GDM1 (cell line): ENCODE results near the gene MESD.

Experiments
- DNase-seq: peaks from one replicate; lab custom pipeline; 2025; lab: John Stamatoyannopoulos, UW

Gene MESD

DNA sequence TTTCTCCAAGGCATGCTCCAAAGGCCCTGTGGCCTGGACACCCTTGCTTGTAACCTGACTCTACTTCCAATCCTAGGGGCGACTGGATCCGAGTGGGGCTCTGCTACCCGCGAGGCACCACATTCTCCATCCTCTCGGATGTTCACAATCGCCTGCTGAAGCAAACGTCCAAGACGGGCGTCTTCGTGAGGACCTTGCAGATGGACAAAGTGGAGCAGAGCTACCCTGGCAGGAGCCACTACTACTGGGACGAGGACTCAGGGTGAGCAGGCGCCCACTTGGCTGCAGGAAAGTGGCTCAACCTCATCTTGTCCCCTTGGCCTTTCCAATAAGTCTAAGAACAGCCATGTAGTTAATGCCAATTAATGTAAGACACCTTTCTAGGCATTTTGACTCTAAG is 51.9 kb downstream of the MESD start:
- no peak for DNase-seq

DNA sequence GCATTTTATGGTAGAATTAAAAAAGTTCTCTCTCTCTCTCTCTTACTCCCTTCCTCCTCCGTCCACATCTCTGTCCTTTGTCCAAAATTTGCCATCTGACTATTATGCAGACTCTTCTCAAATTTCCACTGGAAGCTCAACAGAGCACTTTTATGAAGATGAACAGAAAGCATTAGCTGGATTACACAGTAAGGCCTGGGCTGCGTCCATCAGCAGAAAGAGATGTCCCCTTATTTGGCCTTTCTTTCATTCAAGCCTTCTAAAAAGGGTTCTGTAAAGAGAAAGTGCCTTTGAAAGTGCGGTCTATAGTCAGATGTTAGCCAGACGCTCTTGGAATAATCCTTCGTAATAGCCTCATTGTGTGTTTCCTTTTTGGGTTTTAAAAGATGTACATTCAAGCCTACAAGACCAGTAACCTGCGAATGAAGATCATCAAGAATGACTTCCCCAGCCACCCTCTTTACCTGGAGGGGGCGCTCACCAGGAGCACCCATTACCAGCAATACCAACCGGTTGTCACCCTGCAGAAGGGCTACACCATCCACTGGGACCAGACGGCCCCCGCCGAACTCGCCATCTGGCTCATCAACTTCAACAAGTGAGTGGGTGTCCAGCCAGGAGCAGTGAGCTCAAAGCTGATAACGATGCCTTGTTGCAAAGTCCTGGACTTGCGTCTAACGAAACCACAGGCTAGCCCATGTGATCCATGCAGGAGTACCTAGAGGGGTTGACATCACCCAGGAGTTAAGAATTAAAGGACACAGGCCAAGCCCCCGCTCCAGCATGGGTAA is 53.1 kb downstream of the MESD start:
- DNase-seq = no peak

DNA sequence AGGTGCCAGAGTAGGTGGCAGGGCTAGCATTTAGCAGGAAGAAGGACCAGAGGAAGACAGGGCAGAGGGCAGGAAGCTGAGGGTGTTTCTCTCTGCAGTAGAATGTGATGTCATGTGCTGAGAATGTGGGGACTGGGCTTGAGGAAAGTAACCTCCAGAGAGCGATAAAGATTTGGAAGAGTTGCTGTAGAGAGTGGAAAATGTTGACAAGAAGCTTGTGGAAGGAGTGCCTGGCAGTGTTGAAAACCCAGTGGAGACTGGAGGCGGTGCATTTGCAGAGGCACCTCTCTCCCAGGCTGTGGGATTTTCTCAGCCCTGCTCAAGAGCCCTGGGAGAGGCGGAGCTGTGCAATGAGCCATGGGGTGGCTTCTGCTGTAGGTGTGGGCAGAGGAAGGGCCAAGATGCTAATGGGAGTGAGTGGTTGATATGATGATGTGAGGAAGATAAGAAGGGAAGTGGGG is 54.8 kb downstream of the MESD start:
- DNase-seq = no peak

DNA sequence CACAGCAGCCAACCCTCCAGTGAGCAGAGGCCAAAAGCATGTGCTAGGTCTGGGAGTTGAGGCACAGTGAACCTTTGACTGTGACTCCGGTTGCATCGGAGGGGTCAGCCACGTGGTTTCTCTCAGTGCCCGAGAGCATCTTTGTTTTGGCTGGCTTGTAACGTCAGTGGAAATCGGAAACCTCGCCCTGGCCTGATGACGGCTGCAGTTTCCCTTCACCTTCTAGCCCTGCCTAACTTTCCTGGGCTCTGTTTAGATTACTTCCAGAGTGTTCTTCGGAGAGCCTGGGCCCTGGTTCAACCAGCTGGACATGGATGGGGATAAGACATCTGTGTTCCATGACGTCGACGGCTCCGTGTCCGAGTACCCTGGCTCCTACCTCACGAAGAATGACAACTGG is 56.6 kb downstream of the MESD start:
- DNase-seq = no peak

DNA sequence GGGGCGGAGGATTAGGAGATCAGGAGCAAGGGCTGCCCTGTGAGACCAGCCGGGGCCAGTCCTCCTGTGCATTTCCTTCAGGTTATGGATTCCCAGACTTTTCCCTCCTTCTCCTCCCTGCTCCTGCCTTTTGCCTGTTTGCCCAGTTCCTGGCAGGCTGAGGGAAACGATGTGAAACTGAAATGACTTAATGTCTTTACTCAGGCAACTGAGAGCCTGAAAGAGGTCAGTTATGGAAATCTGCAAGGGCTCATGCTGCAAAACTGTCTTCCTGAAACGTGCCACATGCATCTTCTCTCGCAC is 57.2 kb downstream of the MESD start:
- DNase-seq = no peak

DNA sequence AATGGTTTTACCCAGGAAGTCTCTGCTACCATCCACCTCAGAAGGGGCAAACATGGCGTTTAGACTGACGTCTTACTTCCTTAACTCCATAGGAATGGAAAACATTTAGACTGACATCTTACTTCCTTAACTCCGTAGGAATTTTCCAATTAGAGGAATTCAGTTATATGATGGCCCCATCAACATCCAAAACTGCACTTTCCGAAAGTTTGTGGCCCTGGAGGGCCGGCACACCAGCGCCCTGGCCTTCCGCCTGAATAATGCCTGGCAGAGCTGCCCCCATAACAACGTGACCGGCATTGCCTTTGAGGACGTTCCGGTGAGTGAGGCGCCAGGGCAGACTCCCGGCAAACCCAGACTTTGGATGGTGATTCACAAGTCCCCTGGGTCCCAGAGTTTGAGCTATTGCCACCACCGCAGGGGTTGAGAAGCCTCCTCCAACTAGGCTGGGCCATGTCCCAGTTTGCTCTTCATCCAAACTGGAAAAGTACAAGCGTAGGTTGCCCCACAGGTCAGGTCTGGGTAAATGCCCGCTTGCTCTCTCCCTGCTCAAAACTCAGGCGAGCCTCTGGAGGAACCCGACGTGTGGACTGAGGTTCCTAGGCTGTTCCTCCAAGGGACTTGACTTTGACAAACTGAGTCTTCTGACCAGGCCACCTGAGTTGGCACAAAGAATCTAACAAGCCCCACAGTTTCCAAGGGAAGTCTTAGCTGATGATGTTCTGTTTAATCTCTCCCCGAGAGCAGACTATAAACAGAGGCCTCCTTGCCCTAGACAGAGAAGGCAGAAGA is 57.7 kb downstream of the MESD start:
- DNase-seq = no peak

DNA sequence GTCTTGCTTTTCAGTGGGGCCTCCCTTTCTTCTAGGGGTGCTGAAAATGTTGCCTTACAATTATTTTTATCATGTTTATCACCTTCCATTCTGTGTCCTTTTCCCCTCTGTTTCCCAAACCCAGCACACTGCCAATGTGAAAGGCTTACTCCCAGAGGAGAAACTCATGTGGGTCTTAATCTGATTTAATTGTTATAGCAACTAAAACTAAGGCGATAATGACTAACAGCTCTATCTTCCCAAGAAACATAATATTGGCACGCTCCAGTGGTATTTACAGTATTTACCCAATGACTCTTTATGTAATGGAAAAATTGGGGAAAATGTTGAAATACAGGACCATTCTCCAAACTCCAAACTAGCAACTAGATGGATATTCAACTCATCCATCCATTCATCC is 58.4 kb downstream of the MESD start:
- no peak for DNase-seq

DNA sequence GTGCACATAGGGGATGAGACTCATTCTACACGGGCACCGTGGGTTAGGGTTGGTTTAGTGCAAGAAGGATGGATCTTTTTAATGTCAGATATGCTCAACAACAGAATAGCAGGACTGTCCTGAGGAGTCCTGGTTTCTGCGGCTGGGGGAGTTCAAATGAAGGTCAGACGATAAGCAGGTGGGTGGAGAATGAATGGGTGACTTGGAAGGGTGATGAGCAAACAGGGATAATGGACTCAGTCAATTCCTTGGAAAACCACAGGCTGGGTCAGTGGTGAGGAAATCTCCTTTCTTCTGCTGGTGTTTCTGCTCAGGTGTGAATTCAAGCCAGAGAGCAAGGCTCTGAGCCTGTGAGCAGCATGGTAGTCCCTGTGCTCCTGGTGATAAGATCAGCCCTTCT is 59.9 kb downstream of the MESD start:
- no peak for DNase-seq

DNA sequence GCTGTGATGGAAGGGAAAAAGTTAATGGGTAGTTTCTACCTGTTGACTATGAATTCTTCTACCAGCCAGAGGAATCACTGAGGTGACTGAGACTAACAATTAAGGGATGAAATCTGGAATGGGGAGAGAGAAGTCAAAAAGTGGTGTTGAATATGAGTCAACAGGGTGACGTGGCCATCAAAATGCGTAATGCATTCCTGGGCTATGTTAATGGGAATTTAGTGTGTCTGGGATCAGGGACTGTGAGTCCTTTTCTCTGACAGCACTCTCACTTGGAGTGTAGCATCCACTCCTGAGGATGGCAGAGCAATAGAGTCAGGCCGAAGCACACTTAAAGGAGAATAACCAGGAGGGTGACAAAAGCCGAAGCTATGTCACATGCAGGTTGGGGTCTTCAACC is 60.4 kb downstream of the MESD start:
- no peak for DNase-seq

DNA sequence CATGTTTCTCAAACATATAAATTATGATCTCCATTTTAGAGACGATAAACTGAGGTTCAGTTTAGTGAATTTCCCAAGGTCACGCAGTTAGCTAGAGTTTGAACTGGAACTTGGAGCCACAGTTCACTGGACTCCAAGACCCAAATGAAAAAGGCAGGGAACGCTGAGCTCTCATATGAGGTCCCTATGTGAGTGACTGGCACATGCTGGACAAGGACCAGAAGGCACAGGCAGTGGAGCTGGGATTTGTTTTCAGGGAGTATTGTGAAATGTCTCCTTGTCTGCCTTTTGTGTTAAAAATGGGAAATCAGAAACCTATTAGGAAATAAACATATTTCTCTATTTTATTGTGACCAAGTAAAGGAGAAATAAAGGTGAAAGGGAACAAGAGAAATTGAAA is 63.5 kb downstream of the MESD start:
- DNase-seq = no peak

DNA sequence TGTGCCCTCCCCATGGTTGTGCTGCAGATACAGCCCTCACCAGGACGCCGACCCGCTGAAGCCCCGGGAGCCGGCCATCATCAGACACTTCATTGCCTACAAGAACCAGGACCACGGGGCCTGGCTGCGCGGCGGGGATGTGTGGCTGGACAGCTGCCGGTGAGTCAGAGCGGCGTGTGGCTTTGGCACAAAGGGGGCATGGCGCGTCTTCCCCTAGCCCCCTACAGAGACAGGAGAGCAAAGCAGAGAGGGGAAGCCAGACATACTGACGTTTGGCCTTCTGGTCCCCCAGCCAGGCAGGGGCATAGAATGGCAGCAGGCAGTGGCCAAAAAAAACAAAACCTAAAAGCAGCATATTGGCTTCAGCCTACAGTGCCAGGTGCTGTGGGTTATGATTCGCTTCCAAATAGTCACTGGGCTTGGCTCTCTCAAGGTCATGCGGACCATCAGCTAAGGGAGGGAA is 64.0 kb downstream of the MESD start:
- no peak for DNase-seq

DNA sequence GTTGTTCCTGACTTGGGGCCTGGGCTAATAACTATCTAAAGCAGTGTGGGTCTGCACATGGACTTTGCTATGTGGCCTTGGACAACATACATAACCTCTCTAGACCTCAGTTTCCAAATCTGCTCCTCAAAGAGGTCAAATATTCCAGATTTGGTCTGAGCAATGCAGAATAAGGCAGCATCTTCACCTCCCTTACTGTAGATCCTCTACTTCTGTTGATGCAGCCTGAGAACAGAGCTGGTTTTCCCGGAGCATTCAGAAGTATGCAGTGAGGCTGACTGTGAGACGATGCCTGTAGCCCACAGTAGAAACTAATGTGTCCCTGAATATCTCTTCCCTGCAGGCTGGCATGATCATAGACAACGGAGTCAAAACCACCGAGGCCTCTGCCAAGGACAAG is 65.3 kb downstream of the MESD start:
- DNase-seq = no peak

DNA sequence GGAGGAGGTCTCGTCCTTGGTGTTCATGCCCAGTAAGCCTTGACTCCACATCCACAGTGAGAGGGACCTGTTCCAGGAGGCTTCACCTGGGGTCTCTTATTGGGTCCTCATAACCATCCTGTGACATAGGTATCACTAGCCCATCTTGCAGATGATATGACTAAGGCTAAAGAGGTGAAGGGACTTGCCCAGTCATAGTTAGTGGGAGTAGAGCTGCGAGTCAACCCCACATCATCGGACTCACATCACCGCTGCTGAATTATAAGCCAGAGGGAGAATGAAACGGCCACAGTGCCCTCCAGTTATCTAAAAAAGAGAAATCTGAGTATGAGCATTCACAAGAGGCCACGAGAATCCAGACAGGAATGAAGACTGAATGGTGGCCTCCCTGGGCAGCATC is 66.0 kb downstream of the MESD start:
- no peak for DNase-seq

DNA sequence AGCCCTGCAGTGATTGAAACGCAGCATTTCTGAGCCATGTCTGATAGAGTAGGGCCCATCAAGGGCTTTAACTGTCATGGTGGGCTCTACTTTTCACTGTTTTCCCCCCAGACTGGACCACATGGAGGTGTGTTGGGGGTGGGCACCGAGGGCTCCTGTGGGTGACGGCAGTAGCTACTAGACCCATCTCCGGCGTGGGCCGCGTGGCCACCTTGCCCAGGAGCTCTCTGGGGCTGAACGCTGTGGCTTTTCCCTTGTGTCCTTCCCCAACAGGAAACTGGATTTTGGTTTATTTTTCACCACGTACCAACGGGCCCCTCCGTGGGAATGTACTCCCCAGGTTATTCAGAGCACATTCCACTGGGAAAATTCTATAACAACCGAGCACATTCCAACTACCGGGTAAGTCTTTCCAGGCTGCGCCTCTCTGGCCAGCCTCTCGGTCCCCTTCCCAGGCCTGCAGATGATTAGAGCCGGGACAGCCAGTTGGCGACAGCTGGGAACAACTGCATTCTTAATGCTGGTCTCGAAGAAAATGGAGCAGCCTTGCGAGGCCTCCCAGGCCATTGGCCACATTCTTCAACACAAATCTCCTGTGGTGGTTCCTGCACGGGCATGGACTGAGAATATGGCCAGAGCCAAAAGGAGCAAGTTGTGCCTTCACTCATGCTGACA is 67.7 kb downstream of the MESD start:
- DNase-seq = no peak

DNA sequence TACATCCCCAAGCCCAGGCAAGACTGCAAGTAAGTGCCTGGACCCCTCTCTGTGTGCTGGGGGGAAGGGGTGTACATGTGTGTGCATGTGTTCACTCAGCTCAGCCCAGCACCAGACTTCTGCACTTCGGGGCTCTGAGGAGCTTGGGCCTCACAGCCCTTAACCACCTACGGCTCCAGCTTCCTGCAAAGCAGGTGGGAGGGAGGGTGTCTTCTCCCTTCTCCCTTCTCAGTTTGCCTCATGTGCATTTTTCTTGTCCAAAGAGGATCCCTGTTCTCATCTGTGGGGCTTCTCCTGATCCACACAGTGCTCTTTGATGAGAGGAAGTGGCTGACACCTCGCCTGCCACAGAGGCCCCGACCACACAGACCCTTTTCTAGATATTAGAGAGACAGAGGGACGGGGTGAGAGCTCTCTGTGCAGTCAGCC is 69.3 kb downstream of the MESD start:
- no peak for DNase-seq

DNA sequence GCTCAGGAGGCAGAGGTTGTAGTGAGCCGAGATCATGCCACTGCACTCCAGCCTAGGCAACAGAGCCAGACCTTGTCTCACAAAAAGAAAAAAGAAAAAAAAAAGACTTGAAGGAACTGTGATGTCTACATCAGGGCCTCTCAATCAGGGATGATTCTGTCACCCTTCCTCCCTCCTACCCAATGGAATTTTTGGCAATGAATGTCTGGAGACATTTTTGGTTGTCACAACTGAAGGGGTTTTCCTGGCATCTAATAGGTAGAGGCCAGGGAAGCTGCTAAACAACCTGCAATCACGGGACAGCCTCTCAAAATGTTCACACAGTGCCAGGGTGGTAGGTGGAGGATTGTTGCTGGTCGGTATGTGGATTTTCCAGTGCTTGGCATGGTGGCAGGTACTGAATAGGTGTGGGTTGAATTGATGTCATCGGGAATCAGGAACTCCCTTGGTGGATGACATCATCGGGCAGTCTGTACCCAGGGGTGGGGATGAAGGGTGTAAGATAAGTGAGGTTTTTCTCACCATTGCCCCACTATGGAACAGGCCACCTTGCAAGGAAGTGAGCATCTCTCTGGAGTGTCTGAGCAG is 71.3 kb downstream of the MESD start:
- no peak for DNase-seq

DNA sequence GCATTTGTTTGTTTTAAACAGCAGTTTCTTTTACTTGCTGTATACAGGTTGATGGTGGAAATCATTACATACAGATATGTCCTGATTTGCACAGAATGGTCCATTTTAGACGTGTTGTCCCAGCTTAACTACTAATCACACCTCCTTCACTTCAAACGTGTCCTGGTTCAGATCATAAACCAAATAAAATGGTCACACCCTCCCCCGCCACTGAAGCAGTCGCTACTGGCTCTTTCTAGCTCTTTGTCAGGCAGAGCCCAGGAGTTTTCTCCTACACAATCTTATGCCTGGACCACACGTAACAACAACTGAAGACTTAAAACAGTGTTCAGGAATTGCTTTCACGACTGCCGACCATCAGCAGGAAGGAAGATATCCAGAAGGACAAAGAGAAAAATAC is 73.6 kb downstream of the MESD start:
- no peak for DNase-seq

DNA sequence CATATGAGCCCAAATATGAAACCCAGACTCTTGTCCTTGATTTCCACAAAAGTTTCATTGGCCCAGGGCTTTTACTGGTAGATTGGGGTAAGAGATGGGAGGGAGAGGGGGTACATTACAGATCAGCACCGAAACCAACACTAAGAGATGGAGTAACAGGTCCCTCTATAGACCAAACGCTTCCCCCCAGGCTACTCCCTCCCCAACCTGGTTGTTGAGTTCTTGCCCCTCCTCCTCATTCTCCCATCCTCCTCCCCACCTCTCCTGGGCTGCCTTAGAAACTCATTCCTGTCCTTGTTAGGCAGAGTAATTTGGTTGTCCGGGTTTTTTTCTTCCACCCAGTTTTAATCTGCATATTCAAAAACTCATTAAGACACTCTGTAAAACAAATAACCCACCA is 74.1 kb downstream of the MESD start:
- no peak for DNase-seq

DNA sequence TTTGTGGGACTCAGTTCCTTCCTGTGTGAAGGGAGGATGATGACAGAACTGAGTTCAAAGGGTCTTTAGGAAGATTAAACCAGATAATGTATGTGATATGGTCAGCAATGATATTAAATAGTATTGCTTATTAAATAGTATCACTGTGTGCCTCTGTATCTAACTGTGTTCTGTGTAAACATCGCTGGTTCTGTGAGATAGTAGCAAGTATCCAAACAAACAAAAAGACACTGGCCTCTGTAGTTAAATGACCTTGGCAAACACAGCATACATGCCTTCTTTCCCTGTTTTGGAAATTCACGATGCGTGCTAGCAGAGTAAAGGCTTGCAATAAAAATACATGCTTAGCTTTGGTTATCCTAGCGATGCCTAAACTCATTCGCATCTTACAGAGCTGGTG is 76.1 kb downstream of the MESD start:
- no peak for DNase-seq

DNA sequence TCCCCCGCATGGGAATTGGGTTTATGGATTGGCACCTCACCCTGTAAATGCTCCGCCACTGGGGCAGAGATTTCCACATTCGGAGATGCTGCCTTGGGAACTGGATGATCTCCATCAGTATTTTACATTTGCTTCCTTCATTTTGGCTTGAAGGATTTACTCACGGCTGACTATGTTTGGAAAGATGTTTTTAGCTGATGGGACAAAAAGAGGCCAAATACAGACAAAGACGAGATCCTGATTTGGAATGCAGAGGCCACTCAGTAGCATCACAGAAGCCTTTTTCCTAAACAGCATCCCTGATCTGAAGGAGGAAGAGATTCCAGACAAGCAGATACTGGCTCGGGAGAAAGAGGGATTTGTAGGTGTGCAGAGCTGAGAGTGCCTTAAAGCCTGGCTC is 76.9 kb downstream of the MESD start:
- DNase-seq = no peak

DNA sequence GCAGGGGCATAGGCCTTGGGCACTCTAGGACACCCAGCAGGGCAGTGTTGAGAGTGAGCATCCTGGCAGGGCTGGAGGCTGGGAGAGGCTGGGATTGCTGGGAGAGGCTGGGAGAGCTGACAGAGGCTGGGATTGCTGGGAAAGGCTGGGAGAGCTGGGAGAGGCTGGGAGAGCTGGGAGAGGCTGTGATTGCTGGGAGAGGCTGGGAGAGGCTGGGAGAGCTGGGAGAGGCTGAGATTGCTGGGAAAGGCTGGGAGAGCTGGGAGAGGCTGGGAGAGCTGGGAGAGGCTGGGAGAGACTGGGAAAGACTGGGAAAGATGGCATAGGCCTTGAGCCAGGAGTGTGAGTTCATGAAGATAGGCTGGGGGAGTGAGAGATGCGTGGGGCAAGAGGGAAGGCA is 77.8 kb downstream of the MESD start:
- no peak for DNase-seq

DNA sequence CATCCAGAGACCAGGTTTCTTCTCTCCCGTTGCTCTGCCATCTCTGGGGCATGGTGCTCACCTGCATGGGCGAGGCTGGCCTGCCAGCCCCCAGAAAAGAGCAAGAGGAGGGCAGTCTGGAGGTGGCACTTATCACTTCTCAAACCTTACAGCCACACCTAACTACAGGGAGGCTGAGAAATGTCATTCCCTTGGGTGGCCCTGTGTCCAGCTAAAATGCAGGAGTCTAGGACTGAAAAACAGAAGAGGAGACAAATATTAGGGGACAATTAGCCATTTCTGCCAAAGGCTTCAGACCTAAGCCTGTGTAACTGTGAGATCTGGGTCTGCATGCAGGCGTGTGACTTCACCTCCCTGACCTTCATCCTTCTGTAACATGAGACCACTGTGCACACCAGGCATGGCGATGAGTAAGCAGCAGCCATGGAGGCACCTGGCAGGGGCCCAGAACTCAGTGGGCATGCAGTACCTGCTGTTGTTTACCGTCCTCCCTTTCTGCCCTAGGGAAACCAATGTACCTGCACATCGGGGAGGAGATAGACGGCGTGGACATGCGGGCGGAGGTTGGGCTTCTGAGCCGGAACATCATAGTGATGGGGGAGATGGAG is 83.4 kb downstream of the MESD start:
- no peak for DNase-seq
